ENCODE results near the gene SLC25A17.
"Not testable (repeated sequence)": the region's sequence is repeated elsewhere in the genome, so short reads cannot be mapped to it uniquely, and the experiment has no call there.

Gene SLC25A17

DNA sequence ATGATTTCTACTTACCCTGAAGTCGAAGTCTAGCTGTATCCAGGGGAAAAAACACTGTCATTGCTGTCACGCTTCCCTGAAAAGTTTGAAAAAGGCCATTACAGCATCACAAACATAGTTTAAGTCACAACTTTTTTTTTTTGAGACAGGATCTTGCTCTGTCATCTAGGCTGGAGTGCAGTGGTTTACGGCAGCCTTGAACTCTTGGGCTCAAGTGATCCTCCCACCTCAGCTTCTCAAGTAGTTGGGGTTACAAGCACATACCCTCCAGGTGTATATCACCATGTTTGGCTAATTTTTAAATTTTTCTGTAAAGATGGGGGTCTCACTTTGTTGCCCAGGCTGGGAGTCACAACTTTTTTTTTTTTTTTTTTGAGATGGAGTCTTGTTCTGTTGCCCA lies 20.1 kb downstream of the SLC25A17 start:
- intact Hi-C loops (cut with DNase I; ENCODE audit: low total_unique reads): no loop called here
- no peak overlapping the region for H3K27ac ChIP-seq
- DNase-seq: no peak
- no peak overlapping the region for H3K4me3 ChIP-seq
- no peaks in the 10 kb centered on the region for H3K9me3 ChIP-seq
- H3K27me3 ChIP-seq: no peaks in the 10 kb centered on the region
- peaks cover 0 to 24% (median under 1%) of the 10 kb centered on the region in 3 donors for H3K36me3 ChIP-seq
- TF ChIP-seq, protein P1, sequence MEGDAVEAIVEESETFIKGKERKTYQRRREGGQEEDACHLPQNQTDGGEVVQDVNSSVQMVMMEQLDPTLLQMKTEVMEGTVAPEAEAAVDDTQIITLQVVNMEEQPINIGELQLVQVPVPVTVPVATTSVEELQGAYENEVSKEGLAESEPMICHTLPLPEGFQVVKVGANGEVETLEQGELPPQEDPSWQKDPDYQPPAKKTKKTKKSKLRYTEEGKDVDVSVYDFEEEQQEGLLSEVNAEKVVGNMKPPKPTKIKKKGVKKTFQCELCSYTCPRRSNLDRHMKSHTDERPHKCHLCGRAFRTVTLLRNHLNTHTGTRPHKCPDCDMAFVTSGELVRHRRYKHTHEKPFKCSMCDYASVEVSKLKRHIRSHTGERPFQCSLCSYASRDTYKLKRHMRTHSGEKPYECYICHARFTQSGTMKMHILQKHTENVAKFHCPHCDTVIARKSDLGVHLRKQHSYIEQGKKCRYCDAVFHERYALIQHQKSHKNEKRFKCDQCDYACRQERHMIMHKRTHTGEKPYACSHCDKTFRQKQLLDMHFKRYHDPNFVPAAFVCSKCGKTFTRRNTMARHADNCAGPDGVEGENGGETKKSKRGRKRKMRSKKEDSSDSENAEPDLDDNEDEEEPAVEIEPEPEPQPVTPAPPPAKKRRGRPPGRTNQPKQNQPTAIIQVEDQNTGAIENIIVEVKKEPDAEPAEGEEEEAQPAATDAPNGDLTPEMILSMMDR (IDR thresholded peaks at IDR 0.05): no peak
- no peaks in the 10 kb centered on the region for H3K4me1 ChIP-seq

DNA sequence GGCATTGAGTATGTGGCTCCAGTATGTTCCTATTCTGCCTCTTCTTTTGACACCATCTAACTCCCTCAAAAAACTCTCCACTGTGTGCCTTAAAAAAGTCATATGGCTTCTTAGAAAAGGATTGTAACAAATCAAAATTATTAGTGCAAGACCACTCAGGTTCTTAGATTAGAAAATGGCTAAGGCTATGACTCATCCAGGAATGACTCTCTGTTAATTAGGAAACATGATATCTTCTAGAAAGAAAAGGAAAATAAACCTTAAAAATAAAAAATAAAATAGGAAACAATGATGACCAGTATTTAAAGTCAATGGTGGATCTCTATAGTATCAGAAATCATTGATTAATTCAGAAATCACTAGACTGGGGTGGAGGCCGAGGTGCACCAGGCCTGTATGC lies 21.7 kb downstream of the SLC25A17 start:
- H3K4me1 ChIP-seq: no peaks in the 10 kb centered on the region
- no peak overlapping the region for H3K4me3 ChIP-seq
- no peaks in the 10 kb centered on the region for H3K9me3 ChIP-seq
- intact Hi-C loops (cut with DNase I; ENCODE audit: low total_unique reads): no loop called here
- peaks cover 0 to 33% (median 9%) of the 10 kb centered on the region in 3 donors for H3K36me3 ChIP-seq
- DNase-seq: no peak
- H3K27ac ChIP-seq: no peak overlapping the region
- TF ChIP-seq, protein P1 (IDR thresholded peaks at IDR 0.05): no peak
- H3K27me3 ChIP-seq: no peaks in the 10 kb centered on the region

DNA sequence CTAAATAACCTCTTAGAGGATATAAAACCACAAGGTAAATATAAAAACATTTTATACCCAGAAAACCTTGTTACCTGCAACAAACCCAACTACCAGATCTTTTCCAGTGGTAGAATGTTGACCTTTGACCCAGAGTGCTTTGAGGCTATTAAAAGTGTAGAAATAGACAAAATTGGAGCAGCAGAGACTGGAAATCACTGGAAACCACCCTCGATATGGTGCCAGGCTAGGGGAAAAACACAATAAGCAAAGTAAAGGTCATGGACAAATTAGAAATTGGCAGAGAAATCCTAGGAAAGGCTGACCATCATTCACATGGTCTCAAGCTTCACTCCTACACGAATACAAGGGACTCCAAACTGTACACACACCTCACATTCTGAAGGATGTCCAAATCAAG lies 26.7 kb downstream of the SLC25A17 start:
- H3K27ac ChIP-seq: no peak overlapping the region
- TF ChIP-seq, protein P1 (IDR thresholded peaks at IDR 0.05): no peak
- no peak overlapping the region for H3K4me3 ChIP-seq
- no peaks in the 10 kb centered on the region for H3K9me3 ChIP-seq
- no peak for DNase-seq
- intact Hi-C loops (cut with DNase I; ENCODE audit: low total_unique reads): no loop called here
- H3K4me1 ChIP-seq: no peaks in the 10 kb centered on the region
- H3K27me3 ChIP-seq: no peaks in the 10 kb centered on the region
- peaks cover 0 to 51% (median 28%) of the 10 kb centered on the region in 3 donors for H3K36me3 ChIP-seq

DNA sequence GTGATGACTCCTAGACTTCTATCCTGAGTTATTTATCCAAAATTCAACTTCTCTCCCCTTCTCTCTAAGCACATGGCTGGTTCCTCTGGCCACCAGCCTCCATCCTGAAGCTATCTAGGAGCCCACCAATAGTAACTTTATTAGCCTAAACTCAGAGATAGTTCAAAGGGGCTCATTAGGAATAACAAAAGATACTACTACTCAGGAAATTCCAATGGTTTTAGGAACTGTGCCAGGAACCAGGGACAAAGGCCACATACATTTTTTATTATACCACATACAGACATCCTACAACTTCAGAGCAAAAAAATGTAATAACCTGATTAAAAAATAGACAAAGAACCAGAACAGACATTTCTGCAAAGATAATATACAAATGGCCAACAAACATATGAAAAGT lies 27.9 kb downstream of the SLC25A17 start:
- Histone ChIP-seq H3K9me3 (no peaks in the 10 kb centered on the region), H3K4me3 (no peak overlapping the region), H3K27ac (no peak overlapping the region), H3K27me3 (no peaks in the 10 kb centered on the region), H3K4me1 (no peaks in the 10 kb centered on the region), H3K36me3 (peaks cover 0 to 63% (median 28%) of the 10 kb centered on the region in 3 donors)
- DNase-seq: no peak
- intact Hi-C loops (cut with DNase I; ENCODE audit: low total_unique reads): no loop called here
- TF ChIP-seq, protein P1 (IDR thresholded peaks at IDR 0.05): no peak

DNA sequence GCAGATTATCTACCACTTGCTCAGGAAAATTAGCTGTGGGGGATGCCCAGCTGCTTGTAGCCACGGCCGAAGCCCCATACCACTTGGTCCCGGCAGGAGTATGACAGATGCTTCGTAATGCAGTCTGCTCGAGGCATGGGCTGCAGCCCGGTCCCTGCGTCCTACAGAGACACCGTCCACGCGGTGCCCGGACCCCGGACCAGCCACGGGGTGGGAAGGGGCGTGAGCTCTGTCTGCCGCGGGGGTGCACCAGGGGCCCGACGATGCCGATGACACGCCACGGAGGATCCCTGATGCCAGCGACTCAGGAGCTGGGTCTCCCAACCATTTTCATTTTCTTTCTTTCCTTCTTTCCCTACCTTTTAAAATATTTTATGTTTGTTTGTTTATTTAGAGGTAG lies 30.0 kb downstream of the SLC25A17 start:
- Histone ChIP-seq H3K27me3 (no peaks in the 10 kb centered on the region), H3K4me1 (no peaks in the 10 kb centered on the region), H3K27ac (no peak overlapping the region), H3K9me3 (no peaks in the 10 kb centered on the region), H3K36me3 (peaks cover 0 to 60% (median 28%) of the 10 kb centered on the region in 3 donors), H3K4me3 (no peak overlapping the region)
- DNase-seq: no peak
- TF ChIP-seq, protein P1 (IDR thresholded peaks at IDR 0.05): no peak
- intact Hi-C loops (cut with DNase I; ENCODE audit: low total_unique reads): no loop called here

DNA sequence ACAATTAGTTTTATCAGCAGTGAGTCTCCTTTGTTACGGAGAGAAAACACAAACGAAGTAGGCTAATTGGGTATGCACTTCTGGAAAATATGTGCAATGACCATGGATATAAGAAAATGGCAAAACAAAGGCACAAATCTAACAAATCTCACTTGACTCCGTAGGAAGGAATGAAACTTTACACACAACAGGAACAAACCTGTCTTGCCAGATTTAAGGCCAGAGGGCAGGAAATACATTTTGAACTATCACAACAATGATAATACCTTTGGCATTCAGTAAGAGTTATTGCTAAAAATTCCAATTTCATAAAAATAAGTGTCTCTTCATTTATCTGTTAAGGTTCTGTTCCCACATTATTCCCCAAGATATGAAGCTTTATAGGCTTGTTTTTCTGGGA lies 36.6 kb downstream of the SLC25A17 start:
- no peak overlapping the region for H3K27ac ChIP-seq
- intact Hi-C loops (cut with DNase I; ENCODE audit: low total_unique reads): no loop called here
- H3K4me1 ChIP-seq: no peaks in the 10 kb centered on the region
- no peaks in the 10 kb centered on the region for H3K27me3 ChIP-seq
- H3K36me3 ChIP-seq: peaks cover 7 to 48% (median 21%) of the 10 kb centered on the region in 3 donors
- no peak for DNase-seq
- no peak overlapping the region for H3K4me3 ChIP-seq
- H3K9me3 ChIP-seq: no peaks in the 10 kb centered on the region
- TF ChIP-seq, protein P1 (IDR thresholded peaks at IDR 0.05): no peak

DNA sequence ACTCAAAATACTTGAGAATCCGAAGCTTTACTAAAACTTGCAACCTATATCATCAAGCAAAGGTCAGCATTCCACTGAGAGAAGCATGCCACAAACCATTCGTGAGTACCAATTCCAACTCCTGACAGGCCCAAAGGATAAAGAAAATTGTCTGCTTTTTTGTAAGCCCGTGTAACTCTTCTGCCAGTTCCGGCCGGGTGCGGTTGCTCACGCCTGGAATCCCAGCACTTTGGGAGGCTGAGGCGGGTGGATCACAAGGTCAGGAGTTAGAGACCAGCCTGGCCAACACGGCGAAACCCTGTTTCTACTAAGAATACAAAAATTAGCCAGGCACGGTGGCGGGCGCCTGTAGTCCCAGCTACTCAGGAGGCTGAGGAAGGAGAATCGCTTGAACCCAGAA lies 37.4 kb downstream of the SLC25A17 start:
- intact Hi-C loops (cut with DNase I; ENCODE audit: low total_unique reads); H3K27ac ChIP-seq; H3K4me3 ChIP-seq; DNase-seq; H3K4me1 ChIP-seq; H3K9me3 ChIP-seq; H3K27me3 ChIP-seq: not testable (repeated sequence)
- peaks cover 14 to 48% (median 28%) of the 10 kb centered on the region in 3 donors for H3K36me3 ChIP-seq
